ENCODE data around the gene PLCB3. TPM values are rescaled to one million over a fixed set of nuclear protein-coding genes. Genes with fewer than 3 reads are reported as not detected.
A peak's percentile ranks its signal among the peaks of the same experiment; 100 is the strongest.

Gene PLCB3
- total and polyA plus RNA-seq, 2 donors (not counting 3 experiments of a cell fraction or from before 2014, with no cell fraction given): 32.3 to 61.1 TPM

- no TSS peak for BruUV-seq (replicated peaks)
- dilution Hi-C loops (cut with MboI; ENCODE audit: extremely low pct_ligation_motif_present, low sequenced_read_pairs): no loop called here
- FAIRE-seq (no peak), DNase-seq (ENCODE audit: low read depth, low spot score) (no peak)
- peaks cover 43 to 55% of the 10 kb centered on the region in 2 experiments for H3K27me3 ChIP-seq (ENCODE audit: control insufficient read depth in 2 of 2, insufficient read depth in 2 of 2, low read length in 2 of 2)
- no peaks in the 10 kb centered on the region for H3K36me3 ChIP-seq (ENCODE audit: control insufficient read depth in 2 of 2, extremely low read depth in 1 of 2, insufficient read depth in 2 of 2, low read length in 2 of 2)
- no peaks in the 10 kb centered on the region for H3K9me1 ChIP-seq (replicated peaks; ENCODE audit: control insufficient read depth, extremely low read depth, insufficient read depth, low read length)
- H3K79me2 ChIP-seq (ENCODE audit: control insufficient read depth, insufficient read depth, low read length): no peaks in the 10 kb centered on the region
- H4K20me1 ChIP-seq (replicated peaks; ENCODE audit: control insufficient read depth, extremely low read depth, insufficient read depth, low read length): no peaks in the 10 kb centered on the region
- ChIA-PET POLR2A (no interaction called here), CTCF (interaction anchor here (2.9 to 4.5 kb wide), 2 partner anchors 10 to 13 kb away, joined by 17 to 23 read pairs; partner anchors contain the start of gene ESRRA)
- no peak within 1 kb of the TSS for H3K4me3 ChIP-seq (replicated peaks in 1 of 3; ENCODE audit: insufficient read depth in 1 of 3, low read depth in 1 of 3, low read length in 3 of 3)
- H3K27ac ChIP-seq (ENCODE audit: insufficient read depth, low read depth, low read length): no peak within 1 kb of the TSS
- no peak within 1 kb of the TSS for H2AFZ ChIP-seq (ENCODE audit: low read depth, low read length)
- no peaks in the 10 kb centered on the region for H3K9me3 ChIP-seq (replicated peaks; ENCODE audit: control insufficient read depth, insufficient read depth, low read length)
- TF ChIP-seq EZH2 (IDR thresholded peaks at IDR 0.05; ENCODE audit: borderline replicate concordance, low read depth, low read length, severe bottlenecking): no peak
- TF ChIP-seq, protein P1, sequence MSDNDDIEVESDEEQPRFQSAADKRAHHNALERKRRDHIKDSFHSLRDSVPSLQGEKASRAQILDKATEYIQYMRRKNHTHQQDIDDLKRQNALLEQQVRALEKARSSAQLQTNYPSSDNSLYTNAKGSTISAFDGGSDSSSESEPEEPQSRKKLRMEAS (IDR thresholded peaks at IDR 0.05; ENCODE audit: insufficient read depth, insufficient read length): no peak
- TF ChIP-seq POLR2A (IDR thresholded peaks at IDR 0.05; ENCODE audit: low read depth, low read length): no peak
- peaks cover under 1% of the 10 kb centered on the region for H3K4me1 ChIP-seq (ENCODE audit: control insufficient read depth, extremely low read depth, insufficient read depth, low read length)
- no peak within 1 kb of the TSS for H3K9ac ChIP-seq (replicated peaks; ENCODE audit: extremely low read depth, insufficient read depth, low read length)
- intact Hi-C loops (cut with micrococcal nuclease): no loop called here
- H3K4me2 ChIP-seq (ENCODE audit: insufficient read depth, low read length): no peak within 1 kb of the TSS
Observed at GRCh38 chr11:64291262-64291751, 40.0 kb downstream of the PLCB3 start, which contains the start of gene KCNK4. Gene KCNK4 (plus strand): TSS chr11:64291302. CDS start chr11:64293019, 1,717 bp downstream.

DNA sequence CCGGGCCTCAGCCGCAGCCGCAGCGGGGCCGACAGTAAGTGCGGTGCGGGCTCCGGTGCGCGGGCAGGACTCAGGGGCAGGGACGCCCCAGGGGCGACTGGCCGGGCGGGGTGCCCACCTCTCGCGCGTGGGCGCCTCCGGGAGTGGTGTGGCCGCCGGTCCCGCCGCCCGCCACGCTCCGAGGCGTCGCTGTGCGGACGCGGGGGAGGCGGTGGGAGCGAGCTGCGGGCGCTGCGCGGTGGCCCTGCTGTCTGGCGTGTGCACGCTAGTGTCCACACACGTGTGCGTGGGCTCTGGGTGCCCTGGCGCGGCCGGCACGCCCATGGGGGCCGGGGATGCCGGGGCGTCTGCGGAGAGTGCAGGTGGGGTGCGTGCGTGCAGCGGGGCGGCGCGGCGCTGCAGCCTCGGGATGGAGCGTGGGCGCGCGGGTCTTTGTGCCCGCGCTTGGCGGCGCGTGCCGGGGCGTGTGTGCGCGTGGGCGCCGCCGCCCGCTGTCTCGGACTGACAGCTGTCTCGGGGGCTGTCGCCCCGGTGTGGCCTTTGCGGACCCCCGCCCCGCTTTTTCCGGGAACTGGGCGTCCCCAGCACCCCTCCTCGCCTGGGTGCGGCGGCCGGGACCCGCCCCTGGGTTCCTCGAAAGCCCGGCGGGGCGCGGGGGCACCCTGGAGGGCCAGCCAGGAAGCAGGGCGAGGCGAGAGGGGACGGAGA, 40.6 kb downstream of the PLCB3 start:
- TF ChIP-seq CTCF (IDR thresholded peaks at IDR 0.05; ENCODE audit: extremely low read depth in 1 of 2, insufficient read depth in 1 of 2, low read depth in 1 of 2, low read length in 2 of 2) (no peak), EZH2 (IDR thresholded peaks at IDR 0.05; ENCODE audit: borderline replicate concordance, low read depth, low read length, severe bottlenecking) (peak; percentile 99)
- ChIA-PET CTCF (interaction anchor here (1.7 to 4.5 kb wide), 3 partner anchors 9 to 13 kb away, joined by 10 to 23 read pairs (median 17); partner anchors contain the start of genes CATSPERZ and ESRRA), POLR2A (no interaction called here)
- no peaks in the 10 kb centered on the region for H3K9me1 ChIP-seq (replicated peaks; ENCODE audit: control insufficient read depth, extremely low read depth, insufficient read depth, low read length)
- H3K9me3 ChIP-seq (replicated peaks; ENCODE audit: control insufficient read depth, insufficient read depth, low read length): no peaks in the 10 kb centered on the region
- H3K4me1 ChIP-seq (ENCODE audit: control insufficient read depth, extremely low read depth, insufficient read depth, low read length): no peaks in the 10 kb centered on the region
- intact Hi-C loops (cut with micrococcal nuclease): no loop called here
- H3K79me2 ChIP-seq (ENCODE audit: control insufficient read depth, insufficient read depth, low read length): no peaks in the 10 kb centered on the region
- H3K27me3 ChIP-seq (ENCODE audit: control insufficient read depth in 2 of 2, insufficient read depth in 2 of 2, low read length in 2 of 2): peaks cover 49 to 61% of the 10 kb centered on the region in 2 experiments
- dilution Hi-C loops (cut with MboI; ENCODE audit: extremely low pct_ligation_motif_present, low sequenced_read_pairs): no loop called here
- H3K4me3 ChIP-seq (replicated peaks in 1 of 3; ENCODE audit: insufficient read depth in 1 of 3, low read depth in 1 of 3, low read length in 3 of 3): no peak overlapping the region
- H3K27ac ChIP-seq (ENCODE audit: insufficient read depth, low read depth, low read length): no peak overlapping the region
- H3K9ac ChIP-seq (replicated peaks; ENCODE audit: extremely low read depth, insufficient read depth, low read length): no peak overlapping the region
- H2AFZ ChIP-seq (ENCODE audit: low read depth, low read length): no peak overlapping the region
- no peak for FAIRE-seq
- no peaks in the 10 kb centered on the region for H4K20me1 ChIP-seq (replicated peaks; ENCODE audit: control insufficient read depth, extremely low read depth, insufficient read depth, low read length)
- no TSS peak for BruUV-seq (replicated peaks)
- H3K36me3 ChIP-seq (ENCODE audit: control insufficient read depth in 2 of 2, extremely low read depth in 1 of 2, insufficient read depth in 2 of 2, low read length in 2 of 2): no peaks in the 10 kb centered on the region
- no peak for DNase-seq (ENCODE audit: low read depth, low spot score)
- H3K4me2 ChIP-seq (ENCODE audit: insufficient read depth, low read length): no peak overlapping the region

Data from endothelial cell of umbilical vein (primary cell).